NCI-H510A (cell line): ENCODE measurements around the gene ERBB4.

Source experiments
- DNase-seq: peaks from one replicate; lab custom pipeline; 2025; lab: John Stamatoyannopoulos, UW

ERBB4 gene

DNA sequence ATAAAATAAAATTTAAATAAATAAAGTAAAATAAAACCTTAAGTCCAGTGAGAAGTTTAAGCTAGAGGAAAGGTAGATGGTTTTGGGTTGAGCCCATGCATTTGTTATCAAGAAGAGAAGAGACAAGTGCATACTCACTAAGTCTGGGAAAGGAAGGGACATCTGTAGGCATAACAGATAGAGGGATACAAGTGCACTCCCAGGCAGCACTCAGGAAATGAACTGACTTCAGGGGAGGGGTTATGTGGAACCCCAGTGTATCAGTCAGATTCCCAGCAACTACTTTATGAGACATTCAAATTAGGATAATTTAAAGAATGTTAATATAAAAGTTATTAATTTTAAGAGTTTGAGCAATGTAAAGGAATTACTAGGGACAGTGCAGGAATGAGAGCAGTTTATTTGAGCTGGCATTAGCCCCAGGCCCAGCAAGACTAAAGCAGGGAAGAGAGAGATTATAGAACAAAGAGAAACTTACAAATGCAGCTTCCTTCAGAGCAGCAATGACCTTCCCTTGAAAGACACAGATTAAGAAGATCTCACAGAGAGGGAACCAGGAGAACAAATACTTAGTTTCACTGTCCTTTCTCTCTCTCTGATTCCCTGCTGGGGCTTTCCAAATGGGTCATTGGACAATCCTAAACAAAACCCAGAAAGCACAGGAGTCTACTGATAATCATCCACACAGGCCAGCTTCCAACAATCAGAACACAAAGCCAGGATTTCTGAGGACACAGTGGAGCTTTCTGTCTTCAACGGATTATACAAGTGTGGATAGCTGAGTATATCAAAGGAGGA, 109.7 kb downstream of the ERBB4 start:
- DNase-seq = no peak

- DNase-seq = no peak
These were observed 111.0 kb downstream of the ERBB4 start for GRCh38 chr2:212427638-212428037.

DNA sequence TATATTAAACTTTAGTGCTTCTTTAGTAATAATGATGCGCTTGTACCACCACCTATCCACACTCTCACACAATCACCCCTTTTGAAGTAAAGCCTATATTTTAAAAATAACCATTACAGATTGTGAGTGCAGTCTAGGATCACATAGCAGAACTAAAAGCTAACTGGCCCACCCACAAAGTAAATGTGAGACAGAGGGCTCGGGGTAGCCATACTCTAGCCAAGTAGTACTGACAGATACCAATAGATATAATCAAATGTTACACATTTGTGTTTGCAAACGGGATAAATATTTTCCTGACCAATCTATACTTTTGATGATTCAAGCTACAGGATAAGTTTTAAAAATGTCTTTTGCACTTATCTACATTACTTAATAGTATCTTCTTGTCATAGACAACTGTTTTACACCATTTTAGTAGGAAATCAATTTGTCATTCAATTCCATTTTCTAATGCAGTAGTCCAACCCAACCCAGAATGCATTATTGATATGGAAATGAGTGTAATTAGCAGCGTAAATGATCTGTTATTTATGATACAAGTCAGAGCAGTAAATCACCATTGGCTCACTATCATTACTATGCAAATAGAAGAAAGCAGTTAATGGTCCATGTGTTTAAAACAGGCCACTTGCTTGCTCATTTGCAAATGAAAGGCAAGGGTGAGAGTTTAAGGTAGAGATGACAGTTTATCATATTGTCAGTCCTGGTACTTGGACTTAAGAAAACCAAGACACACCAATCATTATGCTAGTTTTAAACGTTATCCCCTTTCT, 111.8 kb downstream of the ERBB4 start:
- no peak for DNase-seq

GRCh38 chr2:212424082-212424481, 114.5 kb downstream of the ERBB4 start:
- no peak for DNase-seq

GRCh38 chr2:212423089-212423488, 115.5 kb downstream of the ERBB4 start:
- DNase-seq = no peak

DNA sequence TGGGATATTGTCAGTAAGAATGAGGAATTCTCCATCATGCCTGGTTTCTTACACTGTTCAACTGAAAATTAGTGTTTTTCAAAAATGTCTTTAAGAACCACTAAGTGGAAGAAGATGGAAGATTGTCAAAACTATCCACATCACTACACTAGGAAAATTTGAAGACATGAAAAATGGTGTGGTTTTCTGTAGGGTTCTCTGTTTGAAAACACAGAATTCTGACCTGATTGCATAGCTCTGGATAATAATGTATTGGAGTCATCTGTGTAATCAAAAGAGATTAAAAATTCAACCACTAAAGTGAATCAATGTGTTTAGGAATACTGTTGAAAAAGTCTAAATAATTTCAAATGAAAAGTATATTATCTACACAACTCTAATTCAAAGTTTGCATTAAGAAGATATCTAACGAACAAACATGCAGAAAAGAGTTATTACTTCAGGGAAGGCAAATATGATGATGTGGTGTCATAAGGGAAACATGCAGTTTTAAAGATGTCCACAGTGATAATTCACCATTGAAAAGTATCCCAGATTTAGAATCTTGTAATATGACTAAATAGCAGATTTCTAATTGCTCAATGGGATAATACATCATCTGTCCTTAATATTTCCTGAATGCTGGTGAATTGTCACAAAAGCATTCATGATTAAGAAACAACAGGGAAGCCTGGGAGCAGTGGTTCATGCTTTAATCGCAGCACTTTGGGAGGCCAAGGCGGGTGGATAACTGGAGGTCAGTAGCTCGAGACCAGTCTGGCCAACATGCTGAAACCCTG, 116.9 kb downstream of the ERBB4 start:
- no peak for DNase-seq

GRCh38 chr2:212416086-212416485, 122.5 kb downstream of the ERBB4 start:
- DNase-seq = no peak

- no peak for DNase-seq
These were observed 123.8 kb downstream of the ERBB4 start for GRCh38 chr2:212414767-212415211.

DNA sequence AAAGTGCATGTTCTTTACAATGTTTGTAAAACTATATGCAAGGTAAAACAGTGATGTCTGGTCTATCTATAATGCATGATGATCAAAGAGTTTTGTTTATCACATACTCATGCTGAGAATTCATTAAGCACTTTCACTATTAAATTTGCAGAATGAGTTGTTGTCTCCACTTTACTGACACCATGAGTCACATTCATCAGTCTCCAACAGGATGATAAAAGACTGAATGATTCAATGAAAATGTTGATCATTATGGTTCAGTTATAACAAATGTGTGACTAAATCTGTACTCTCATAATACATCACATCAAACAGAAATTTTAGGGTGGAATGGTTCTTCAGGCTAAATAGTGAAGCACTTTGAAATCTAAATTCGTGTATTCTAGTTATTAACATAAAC, 129.0 kb downstream of the ERBB4 start:
- no peak for DNase-seq

GRCh38 chr2:212408524-212408923, 130.1 kb downstream of the ERBB4 start:
- no peak for DNase-seq

DNA sequence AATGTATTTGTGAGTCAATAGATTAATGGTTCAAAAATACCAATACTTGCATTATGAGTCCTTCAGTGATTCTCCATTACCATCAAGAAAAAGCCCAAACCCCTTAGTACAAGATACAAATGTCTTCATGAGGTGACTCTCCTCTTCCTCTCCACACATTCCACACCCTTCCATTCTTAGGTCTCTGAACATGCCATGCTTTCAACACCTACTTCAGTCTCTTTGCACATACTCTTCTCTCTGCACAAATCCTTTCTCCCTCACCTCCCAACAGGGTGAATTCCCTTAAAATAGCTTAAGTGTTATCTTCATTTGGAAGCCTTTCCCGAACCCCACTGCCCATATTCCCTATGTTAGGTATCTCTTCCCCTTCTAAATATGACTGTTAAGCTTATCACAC, 131.9 kb downstream of the ERBB4 start:
- DNase-seq = no peak

DNA sequence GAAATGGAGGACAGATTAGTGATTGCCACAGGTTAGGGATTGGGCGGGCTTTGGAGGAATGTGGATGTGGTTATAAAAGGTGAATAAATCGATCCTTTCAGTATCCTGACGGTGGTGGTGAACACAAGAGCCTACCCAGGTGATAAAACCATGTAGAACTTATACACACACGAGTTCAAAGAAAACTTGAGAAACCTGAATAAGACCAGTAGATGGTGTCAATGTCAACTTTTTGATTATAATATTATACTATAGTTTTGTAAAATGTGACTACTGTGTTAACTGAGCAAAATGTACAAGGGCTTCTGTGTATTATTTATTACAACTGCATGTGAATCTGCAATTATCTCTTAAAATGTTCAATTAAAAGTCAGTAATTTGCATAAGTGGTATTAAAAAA, 136.3 kb downstream of the ERBB4 start:
- DNase-seq = no peak

DNA sequence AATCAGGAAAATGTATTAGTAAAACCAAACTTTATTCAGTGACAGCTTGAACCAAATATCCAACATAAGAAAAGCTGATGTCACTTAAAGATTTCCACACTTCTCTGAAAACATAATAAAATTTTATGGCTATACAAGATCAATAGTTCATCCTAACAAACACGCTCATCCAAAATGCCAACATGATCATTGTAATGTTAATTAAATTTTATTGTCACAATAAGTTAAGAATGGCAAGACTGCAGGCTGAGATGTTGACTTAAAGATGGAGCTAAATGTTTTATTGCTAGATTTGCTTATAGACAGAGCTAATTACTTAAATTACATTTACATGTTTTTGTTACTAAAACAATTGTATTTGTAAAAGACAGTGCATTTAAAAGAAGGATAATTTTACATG, 140.3 kb downstream of the ERBB4 start:
- DNase-seq = no peak

DNA sequence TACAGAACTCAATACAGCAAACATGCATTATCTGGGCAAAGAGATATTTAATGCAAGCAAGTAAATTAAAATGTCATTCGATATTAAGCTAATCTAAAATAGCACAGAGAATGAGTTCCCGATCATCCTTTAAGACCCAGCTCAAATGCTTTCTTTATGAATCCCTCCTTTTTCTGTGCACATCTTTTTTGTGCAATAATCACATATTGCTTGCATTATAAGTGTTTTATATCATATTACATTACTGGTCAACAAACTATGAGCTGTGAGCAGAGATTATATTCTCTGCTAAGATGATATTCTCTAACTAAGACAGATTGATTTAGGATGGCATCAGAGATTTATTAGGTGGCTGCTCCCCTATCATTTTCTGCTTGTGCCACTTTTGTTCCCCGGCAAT, 146.1 kb downstream of the ERBB4 start:
- no peak for DNase-seq

DNA sequence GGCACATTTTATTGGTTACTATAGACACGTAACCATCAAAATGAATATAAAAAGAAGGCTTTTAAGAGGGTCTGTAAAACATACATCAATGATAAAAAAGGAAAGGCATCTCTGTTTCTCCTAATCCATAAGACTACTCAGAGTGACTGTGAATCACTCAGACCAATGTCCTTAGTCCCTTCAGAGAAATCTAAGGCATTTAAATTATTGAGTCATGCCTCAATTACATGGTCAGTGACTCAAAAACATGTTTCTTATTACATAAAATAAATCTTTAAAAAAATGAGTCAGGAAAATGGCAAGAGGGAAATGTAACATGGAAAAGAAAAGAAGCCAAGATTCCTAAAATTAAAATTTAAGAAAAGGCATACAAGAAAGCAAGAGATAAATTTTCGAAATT, 146.6 kb downstream of the ERBB4 start:
- DNase-seq = no peak

DNA sequence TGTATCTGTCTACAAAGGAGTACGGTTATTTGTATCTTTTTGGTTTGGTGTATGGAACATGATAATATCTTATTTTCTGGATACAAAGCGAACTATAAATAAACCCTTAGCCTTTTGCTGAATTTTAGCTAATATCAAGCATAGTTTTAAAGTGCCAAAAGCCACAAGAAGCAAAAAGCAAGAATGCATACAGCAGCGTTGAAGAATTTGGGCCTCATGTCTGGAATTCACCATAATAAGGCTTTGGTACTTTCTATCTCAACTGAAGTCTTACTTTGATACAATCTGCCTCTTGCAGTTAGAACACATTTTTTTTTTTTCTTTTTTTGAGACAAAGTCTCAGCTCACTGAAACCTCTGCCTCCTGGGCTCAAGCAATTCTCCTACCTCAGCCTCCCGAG, 151.5 kb downstream of the ERBB4 start:
- no peak for DNase-seq

DNA sequence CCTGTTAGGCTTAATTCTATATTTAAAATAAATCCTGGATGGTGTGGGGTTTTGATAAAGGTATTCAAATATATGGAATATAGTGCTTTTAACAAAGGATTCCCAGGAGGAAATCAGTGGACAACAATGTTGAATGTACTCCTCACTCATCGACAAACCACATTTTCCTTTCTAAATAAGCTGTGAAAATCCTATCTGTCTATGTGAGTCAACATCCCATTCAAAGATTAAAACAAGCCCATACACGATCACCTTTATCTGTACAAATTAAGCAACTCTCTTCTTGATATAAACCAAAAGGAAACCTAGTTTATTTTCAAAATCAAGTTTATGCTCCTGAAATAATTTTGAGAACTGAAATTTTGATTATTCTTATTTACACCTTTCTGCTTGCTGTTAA, 153.4 kb downstream of the ERBB4 start:
- DNase-seq = no peak

- no peak for DNase-seq
These were observed 154.6 kb downstream of the ERBB4 start for GRCh38 chr2:212384027-212384426.

DNA sequence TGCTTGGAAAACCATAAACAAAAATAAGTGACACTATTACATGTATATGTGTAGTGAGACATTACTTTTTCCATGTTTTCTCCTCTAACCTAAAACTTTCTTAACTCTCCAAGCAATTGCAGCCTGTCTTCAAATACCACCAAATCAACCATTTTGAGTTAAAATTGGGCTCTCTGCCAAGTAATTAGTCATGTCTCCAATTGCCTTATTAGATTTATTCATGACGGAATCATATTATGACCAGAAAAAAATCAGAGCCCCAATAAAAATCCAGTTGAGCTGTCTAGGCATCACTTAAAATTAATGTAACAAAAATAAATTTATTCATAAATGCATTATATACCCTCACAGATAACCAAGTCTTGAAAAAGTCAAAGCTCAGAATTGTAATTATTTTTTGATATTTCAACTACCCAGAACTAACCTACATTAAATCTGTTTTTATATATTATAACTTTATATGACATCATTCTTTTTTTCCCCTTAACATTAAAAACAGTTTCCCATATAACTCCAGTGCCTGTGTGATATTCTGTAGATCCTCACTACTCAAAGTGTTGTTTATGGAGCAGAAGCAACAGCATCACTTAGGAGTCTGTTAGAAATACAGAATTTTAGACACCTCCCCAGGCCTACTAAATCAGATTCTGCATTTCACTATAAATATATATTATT, 157.0 kb downstream of the ERBB4 start:
- no peak for DNase-seq

GRCh38 chr2:212379103-212379502, 159.5 kb downstream of the ERBB4 start:
- no peak for DNase-seq

GRCh38 chr2:212367431-212367830, 171.2 kb downstream of the ERBB4 start:
- DNase-seq = no peak
